Measurements from ENCODE around the gene BHMT. TPM values are rescaled to one million over a fixed set of nuclear protein-coding genes. Genes with fewer than 3 reads are reported as not detected.
"Not testable (repeated sequence)": the region's sequence is repeated elsewhere in the genome, so short reads cannot be mapped to it uniquely, and the experiment has no call there.

Gene BHMT
- total RNA-seq, 1 donor = not detected

DNA sequence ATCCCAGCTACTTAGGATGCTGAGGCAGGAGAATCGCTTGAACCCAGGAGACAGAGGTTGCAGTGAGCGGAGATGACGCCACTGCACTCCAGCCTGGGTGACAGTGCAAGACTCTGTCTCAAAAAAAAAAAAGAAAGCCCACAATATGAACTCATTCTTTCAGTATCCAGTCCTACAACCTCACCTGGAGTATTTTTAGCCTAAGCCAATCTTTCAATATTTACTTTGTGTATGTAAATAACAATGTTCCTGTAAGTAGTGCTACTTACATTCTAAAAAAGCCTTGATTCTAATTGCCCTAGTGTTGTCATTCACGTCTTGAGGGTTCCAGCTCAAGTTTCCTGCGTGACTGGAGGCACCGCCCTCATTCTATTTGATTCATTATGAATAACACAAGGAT lies 62.0 kb downstream of the BHMT start:
- TF ChIP-seq, protein P1, sequence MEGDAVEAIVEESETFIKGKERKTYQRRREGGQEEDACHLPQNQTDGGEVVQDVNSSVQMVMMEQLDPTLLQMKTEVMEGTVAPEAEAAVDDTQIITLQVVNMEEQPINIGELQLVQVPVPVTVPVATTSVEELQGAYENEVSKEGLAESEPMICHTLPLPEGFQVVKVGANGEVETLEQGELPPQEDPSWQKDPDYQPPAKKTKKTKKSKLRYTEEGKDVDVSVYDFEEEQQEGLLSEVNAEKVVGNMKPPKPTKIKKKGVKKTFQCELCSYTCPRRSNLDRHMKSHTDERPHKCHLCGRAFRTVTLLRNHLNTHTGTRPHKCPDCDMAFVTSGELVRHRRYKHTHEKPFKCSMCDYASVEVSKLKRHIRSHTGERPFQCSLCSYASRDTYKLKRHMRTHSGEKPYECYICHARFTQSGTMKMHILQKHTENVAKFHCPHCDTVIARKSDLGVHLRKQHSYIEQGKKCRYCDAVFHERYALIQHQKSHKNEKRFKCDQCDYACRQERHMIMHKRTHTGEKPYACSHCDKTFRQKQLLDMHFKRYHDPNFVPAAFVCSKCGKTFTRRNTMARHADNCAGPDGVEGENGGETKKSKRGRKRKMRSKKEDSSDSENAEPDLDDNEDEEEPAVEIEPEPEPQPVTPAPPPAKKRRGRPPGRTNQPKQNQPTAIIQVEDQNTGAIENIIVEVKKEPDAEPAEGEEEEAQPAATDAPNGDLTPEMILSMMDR (IDR thresholded peaks at IDR 0.05; ENCODE audit: extremely low read depth, low read depth, low read length) = no peak
- no peak overlapping the region for H2AFZ ChIP-seq (ENCODE audit: low read length)
- no peaks in the 10 kb centered on the region for H4K20me1 ChIP-seq (ENCODE audit: insufficient read depth, low read length)
- H3K9me3 ChIP-seq (ENCODE audit: low read depth, low read length) = no peaks in the 10 kb centered on the region
- DNase-seq (ENCODE audit: insufficient read length, low spot score, missing footprints) = no peak
- no peak overlapping the region for H3K4me3 ChIP-seq (ENCODE audit: insufficient read depth, low read length)
- no peaks in the 10 kb centered on the region for H3K4me1 ChIP-seq (ENCODE audit: insufficient read depth, low read length)
- no peak overlapping the region for H3K4me2 ChIP-seq (ENCODE audit: insufficient read depth, low read length)
- no peaks in the 10 kb centered on the region for H3K79me2 ChIP-seq (ENCODE audit: insufficient read depth, low read length)
- no peaks in the 10 kb centered on the region for H3K27me3 ChIP-seq (ENCODE audit: insufficient read depth, low read length)
- H3K27ac ChIP-seq (ENCODE audit: low read depth, low read length) = no peak overlapping the region
- no peaks in the 10 kb centered on the region for H3K36me3 ChIP-seq (ENCODE audit: insufficient read depth, low read length)

GRCh38 chr5:79180449-79180848 lies 68.8 kb downstream of the BHMT start:
- H3K4me1 ChIP-seq (ENCODE audit: insufficient read depth, low read length); H2AFZ ChIP-seq (ENCODE audit: low read length); H3K36me3 ChIP-seq (ENCODE audit: insufficient read depth, low read length); H4K20me1 ChIP-seq (ENCODE audit: insufficient read depth, low read length); H3K9me3 ChIP-seq (ENCODE audit: low read depth, low read length); H3K4me3 ChIP-seq (ENCODE audit: insufficient read depth, low read length); H3K27ac ChIP-seq (ENCODE audit: low read depth, low read length); DNase-seq (ENCODE audit: insufficient read length, low spot score, missing footprints); H3K4me2 ChIP-seq (ENCODE audit: insufficient read depth, low read length); H3K27me3 ChIP-seq (ENCODE audit: insufficient read depth, low read length); H3K79me2 ChIP-seq (ENCODE audit: insufficient read depth, low read length): not testable (repeated sequence)

DNA sequence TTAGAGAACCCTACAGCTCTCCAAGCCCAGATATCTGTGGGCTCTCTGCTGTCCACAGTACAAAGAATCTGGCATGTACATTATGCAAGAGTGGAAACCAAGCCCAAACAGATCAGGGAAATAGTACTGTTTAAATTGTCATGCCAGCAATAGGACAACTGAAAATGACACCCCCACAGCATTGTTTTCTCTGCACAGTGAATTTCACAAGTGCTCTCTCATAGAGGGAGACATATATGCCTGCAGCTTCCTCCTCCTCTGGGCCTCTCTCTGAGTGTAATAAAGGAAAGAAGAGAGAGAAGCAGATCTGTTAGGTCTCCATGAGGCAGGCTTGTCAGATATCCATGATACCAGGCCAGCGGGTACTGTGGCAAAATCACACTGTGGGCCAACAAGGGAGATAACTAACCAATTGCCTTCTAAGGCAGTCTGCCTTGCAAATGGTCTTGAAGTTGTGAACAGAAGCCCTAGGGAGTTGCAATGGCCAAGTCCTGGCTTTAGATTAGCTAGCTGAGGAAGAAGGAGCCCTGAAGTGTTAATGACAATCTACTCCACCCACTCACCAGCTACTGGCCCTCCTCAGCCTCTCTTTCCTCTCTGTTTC lies 69.9 kb downstream of the BHMT start:
- Histone ChIP-seq H3K79me2 (ENCODE audit: insufficient read depth, low read length) (no peaks in the 10 kb centered on the region), H3K9me3 (ENCODE audit: low read depth, low read length) (no peaks in the 10 kb centered on the region), H3K4me1 (ENCODE audit: insufficient read depth, low read length) (no peaks in the 10 kb centered on the region), H3K27ac (ENCODE audit: low read depth, low read length) (no peak overlapping the region), H3K4me3 (ENCODE audit: insufficient read depth, low read length) (no peak overlapping the region), H3K27me3 (ENCODE audit: insufficient read depth, low read length) (no peaks in the 10 kb centered on the region), H4K20me1 (ENCODE audit: insufficient read depth, low read length) (no peaks in the 10 kb centered on the region), H2AFZ (ENCODE audit: low read length) (no peak overlapping the region), H3K4me2 (ENCODE audit: insufficient read depth, low read length) (no peak overlapping the region), H3K36me3 (ENCODE audit: insufficient read depth, low read length) (no peaks in the 10 kb centered on the region)
- TF ChIP-seq, protein P1 (IDR thresholded peaks at IDR 0.05; ENCODE audit: extremely low read depth, low read depth, low read length) = no peak
- DNase-seq (ENCODE audit: insufficient read length, low spot score, missing footprints) = no peak

Small RNAs within 50 kb of the gene (small RNA-seq; reads per million reads assigned to genes)
- gene RNY3P1 = 1.3 reads per million, percentile 42 among the genes with 10 or more reads in this experiment

Other genes with a start within 250 kb of the BHMT start
- gene ARSB, start 126.5 kb upstream of the BHMT start, total RNA-seq = 33.6 and 38.4 TPM in 2 replicates
- gene DMGDH, start 42.1 kb upstream of the BHMT start, total RNA-seq = 7.2 and 9.7 TPM in 2 replicates
- 8.3 and 12.1 TPM in 2 replicates for gene BHMT2, start 42.0 kb upstream of the BHMT start, total RNA-seq
- 30.4 and 30.8 TPM in 2 replicates for gene JMY, start 124.3 kb downstream of the BHMT start, total RNA-seq

Data from osteoblast (primary cell).